NB4 (cell line): ENCODE measurements around the gene GSTO1.

Experiments
- DNase-seq: peaks from one replicate; pipeline ENCODE4 v3.0.0; 2010; ENCODE audit warnings: low read depth
- H3K4me3 ChIP-seq: one replicate; pipeline ENCODE4 v1.5.1; 2011; ENCODE audit warnings: mild to moderate bottlenecking, low read depth, low read length, moderate library complexity
- CTCF ChIP-seq: IDR thresholded peaks from one replicate; pipeline ENCODE4 v1.5.1; 2012; ENCODE audit warnings: low read depth, low read length
- MAX ChIP-seq: IDR thresholded peaks from 2 replicates; pipeline ENCODE4 v1.6.1; 2011; ENCODE audit warnings: low read depth, low read length
- MYC ChIP-seq: IDR thresholded peaks from 2 replicates; pipeline ENCODE4 v1.6.1; 2011; ENCODE audit warnings: low read depth, low read length
- POLR2A ChIP-seq: IDR thresholded peaks from 2 replicates; pipeline ENCODE4 v1.6.1; 2011; ENCODE audit warnings: mild to moderate bottlenecking; ENCODE audit not compliant: insufficient read length; ENCODE audit errors: extremely low read depth

Gene GSTO1

GRCh38 chr10:104262055-104262454 is 7.4 kb downstream of the GSTO1 start:
- H3K4me3 ChIP-seq, result no peak overlapping the region
- DNase-seq, result no peak
- TF ChIP-seq MYC, result no peak
- TF ChIP-seq CTCF, result no peak
- TF ChIP-seq POLR2A, result no peak
- TF ChIP-seq MAX, result no peak

GRCh38 chr10:104264783-104265182 is 10.1 kb downstream of the GSTO1 start:
- no peak for TF ChIP-seq CTCF
- DNase-seq, result no peak
- H3K4me3 ChIP-seq, result no peak overlapping the region

GRCh38 chr10:104267721-104268404 is 13.2 kb downstream of the GSTO1 start:
- peak overlapping the region; percentile 96 for H3K4me3 ChIP-seq
- no peak for DNase-seq
- TF ChIP-seq POLR2A, result no peak
- TF ChIP-seq MAX, result no peak
- TF ChIP-seq CTCF, result no peak
- no peak for TF ChIP-seq MYC

- DNase-seq, result peak; percentile 46
- peak overlapping the region; percentile 96 for H3K4me3 ChIP-seq
- TF ChIP-seq POLR2A (no peak), MYC (no peak), MAX (no peak), CTCF (no peak)
Measured at GRCh38 chr10:104268405-104268712, 13.7 kb downstream of the GSTO1 start.

GRCh38 chr10:104268713-104269645 is 14.3 kb downstream of the GSTO1 start, which contains the start of gene GSTO2:
Gene GSTO2, plus strand, starts transcription at chr10:104269184. Its CDS starts 5,732 bp downstream, at chr10:104274916.
- peak; percentile 100 for DNase-seq
- peak within 1 kb of the TSS; percentile 96 for H3K4me3 ChIP-seq

More at GRCh38 chr10:104268713-104269645, 14.3 kb downstream of the GSTO1 start, which contains the start of gene GSTO2:
- TF ChIP-seq CTCF (no peak), POLR2A (peak; percentile 94), MYC (peak; percentile 72), MAX (peak; percentile 96)
